Caco-2 (cell line): Measurements from ENCODE around the gene MBD3. TPM values are rescaled to one million over a fixed set of nuclear protein-coding genes. Genes with fewer than 3 reads are reported as not detected.
A peak's percentile ranks its signal among the peaks of the same experiment; 100 is the strongest.

Source experiments
- BruUV-seq: library from RNA; stranded (reverse); fragments of 400-500 nt; replicated peaks from 2 replicates; lab custom pipeline; 2021; lab: Mats Ljungman, UMichigan
- CTCF ChIA-PET: fragments of 300-600 bp; sonication (Branson Sonifier 250); formaldehyde crosslinking; loops from one replicate; lab custom pipeline; 2022; ENCODE audit warnings: antibody characterized with exemption; lab: Charles Lee
- POLR2A ChIA-PET: fragments of 300-600 bp; sonication (Branson Sonifier 250); formaldehyde crosslinking; loops from one replicate; lab custom pipeline; 2022; ENCODE audit warnings: antibody characterized with exemption; lab: Charles Lee
- DNase-seq, 2 experiments: peaks; one replicate each; pipeline versions ENCODE4 v3.0.0 to v3.0.0-alpha.2; 2020 to 2022
- H3K27me3 ChIP-seq: replicated peaks from 2 replicates; pipeline ENCODE4 v1.6.0; 2011; ENCODE audit warnings: low read length; ENCODE audit not compliant: control insufficient read depth, insufficient read depth
- H3K36me3 ChIP-seq: 2 replicates; pipeline ENCODE4 v1.5.1; 2011; ENCODE audit warnings: low read length; ENCODE audit not compliant: control insufficient read depth, insufficient read depth
- H3K4me1 ChIP-seq: fragments of 250-450 bp; sonication (Bioruptor Pico); 2 replicates; pipeline ENCODE4 v1.5.1; 2020; ENCODE audit warnings: mild to moderate bottlenecking
- H3K4me3 ChIP-seq: 2 replicates; pipeline ENCODE4 v1.5.1; 2011; ENCODE audit warnings: low read depth, mild to moderate bottlenecking, control low read depth, low read length
- H3K9me3 ChIP-seq: fragments of 250-450 bp; sonication (Bioruptor Pico); 2 replicates; pipeline ENCODE4 v1.5.1; 2020; ENCODE audit warnings: mild to moderate bottlenecking, moderate library complexity
- H3K27ac Mint-ChIP-seq: one replicate; pipeline ENCODE4 v1.8.0; 2022; ENCODE audit warnings: mixed read lengths; ENCODE audit not compliant: unreplicated experiment
- H3K27me3 Mint-ChIP-seq: one replicate; pipeline ENCODE4 v1.8.0; 2022; ENCODE audit warnings: mixed read lengths; ENCODE audit not compliant: insufficient read depth, unreplicated experiment
- H3K36me3 Mint-ChIP-seq: one replicate; pipeline ENCODE4 v1.8.0; 2022; ENCODE audit warnings: mild to moderate bottlenecking, mixed read lengths; ENCODE audit not compliant: insufficient read depth, unreplicated experiment
- H3K4me1 Mint-ChIP-seq: one replicate; pipeline ENCODE4 v1.8.0; 2022; ENCODE audit warnings: low read depth, mixed read lengths; ENCODE audit not compliant: unreplicated experiment
- H3K4me3 Mint-ChIP-seq: one replicate; pipeline ENCODE4 v1.8.0; 2022; ENCODE audit warnings: mild to moderate bottlenecking, moderate library complexity, mixed read lengths; ENCODE audit not compliant: unreplicated experiment
- H3K9me3 Mint-ChIP-seq: one replicate; pipeline ENCODE4 v1.8.0; 2022; ENCODE audit warnings: mixed read lengths; ENCODE audit not compliant: unreplicated experiment
- intact Hi-C: fragments of 100-400 bp; cut with micrococcal nuclease; formaldehyde crosslinking; loops from one replicate; pipeline ENCODE4 v1.10.0; 2022; ENCODE audit not compliant: unreplicated experiment
- total RNA-seq: library from RNA; stranded (reverse); gene quantifications from 2 replicates; pipeline ENCODE4 v1.2.3, GENCODE V29; 2022
- TF ChIP-seq, protein P1 (sequence below), 2 experiments: fragments of 200-600 bp in 1 of 2; IDR thresholded peaks; 1 replicate in 1 of 2; 2 replicates in 1 of 2; pipeline versions ENCODE4 v1.5.1 to v1.8.0; 2011 to 2022; ENCODE audit warnings: antibody characterized with exemption in 1 of 2, control low read depth in 1 of 2, inconsistent platforms in 1 of 2, low read depth in 1 of 2, low read length in 1 of 2, mild to moderate bottlenecking in 1 of 2, moderate library complexity in 1 of 2; ENCODE audit not compliant: insufficient read depth in 1 of 2, severe bottlenecking in 1 of 2, unreplicated experiment in 1 of 2

Gene MBD3
- total RNA-seq, 1 experiment from 2014 or later = 89.3 TPM

DNA sequence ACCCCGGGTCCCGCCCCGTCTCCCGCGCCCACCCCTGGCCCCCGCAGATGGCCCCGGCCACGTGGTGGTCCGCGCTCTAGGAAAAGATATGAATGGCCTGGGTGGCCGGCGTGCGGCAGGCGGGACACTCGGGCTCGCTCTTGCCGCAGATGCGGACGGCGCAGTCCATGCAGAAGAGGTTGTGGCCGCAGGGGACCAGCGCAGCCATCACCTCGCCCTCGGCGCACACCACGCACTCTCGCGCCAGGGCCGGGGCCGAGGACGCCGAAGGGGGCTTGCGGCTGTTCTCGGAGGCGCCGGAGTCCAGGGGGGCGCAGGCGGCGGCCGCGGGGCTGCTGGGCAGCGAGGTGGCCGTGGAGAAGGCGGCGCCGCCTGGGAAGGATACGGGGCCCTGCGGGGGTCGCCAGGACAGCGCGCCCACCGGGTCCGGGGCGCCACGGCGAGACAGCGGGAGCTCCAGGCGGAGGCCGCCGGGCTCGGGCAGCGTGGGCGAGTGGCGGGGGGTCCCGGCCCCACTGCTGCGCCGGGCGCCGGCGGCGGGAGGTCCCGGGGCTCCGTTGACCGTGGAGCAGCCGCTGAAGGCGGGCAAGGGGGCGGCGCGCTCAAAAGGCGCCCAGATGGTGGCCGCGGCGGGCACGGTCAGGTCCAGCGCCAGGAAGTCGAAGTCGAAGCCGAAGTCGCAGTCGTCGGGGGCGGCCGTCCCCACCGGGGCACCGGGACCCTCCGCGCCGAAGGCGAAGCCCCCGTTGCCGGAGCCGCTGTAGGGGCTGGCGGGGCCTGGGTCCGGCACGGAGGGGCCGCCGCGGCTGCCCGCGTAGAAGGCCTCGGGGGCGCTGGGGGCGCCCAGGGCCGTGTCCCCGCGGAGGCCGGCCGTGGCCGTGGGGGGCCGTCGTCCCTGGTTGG is 36.9 kb downstream of the MBD3 start:
- TF ChIP-seq, protein P1, sequence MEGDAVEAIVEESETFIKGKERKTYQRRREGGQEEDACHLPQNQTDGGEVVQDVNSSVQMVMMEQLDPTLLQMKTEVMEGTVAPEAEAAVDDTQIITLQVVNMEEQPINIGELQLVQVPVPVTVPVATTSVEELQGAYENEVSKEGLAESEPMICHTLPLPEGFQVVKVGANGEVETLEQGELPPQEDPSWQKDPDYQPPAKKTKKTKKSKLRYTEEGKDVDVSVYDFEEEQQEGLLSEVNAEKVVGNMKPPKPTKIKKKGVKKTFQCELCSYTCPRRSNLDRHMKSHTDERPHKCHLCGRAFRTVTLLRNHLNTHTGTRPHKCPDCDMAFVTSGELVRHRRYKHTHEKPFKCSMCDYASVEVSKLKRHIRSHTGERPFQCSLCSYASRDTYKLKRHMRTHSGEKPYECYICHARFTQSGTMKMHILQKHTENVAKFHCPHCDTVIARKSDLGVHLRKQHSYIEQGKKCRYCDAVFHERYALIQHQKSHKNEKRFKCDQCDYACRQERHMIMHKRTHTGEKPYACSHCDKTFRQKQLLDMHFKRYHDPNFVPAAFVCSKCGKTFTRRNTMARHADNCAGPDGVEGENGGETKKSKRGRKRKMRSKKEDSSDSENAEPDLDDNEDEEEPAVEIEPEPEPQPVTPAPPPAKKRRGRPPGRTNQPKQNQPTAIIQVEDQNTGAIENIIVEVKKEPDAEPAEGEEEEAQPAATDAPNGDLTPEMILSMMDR (IDR thresholded peaks at IDR 0.05; ENCODE audit: insufficient read depth in 1 of 2, low read depth in 1 of 2, low read length in 1 of 2, severe bottlenecking in 1 of 2, unreplicated experiment in 1 of 2) = no peak
- H3K4me3 ChIP-seq = no peak overlapping the region
- Mint-ChIP-seq H3K4me1 (no peaks in the 10 kb centered on the region), H3K4me3 (no peak overlapping the region), H3K27me3 (no peaks in the 10 kb centered on the region), H3K27ac (no peak overlapping the region), H3K36me3 (peaks cover 33% of the 10 kb centered on the region), H3K9me3 (no peaks in the 10 kb centered on the region)
- H3K9me3 ChIP-seq = no peaks in the 10 kb centered on the region
- no TSS peak for BruUV-seq
- CTCF ChIA-PET = no interaction called here
- no peaks in the 10 kb centered on the region for H3K27me3 ChIP-seq
- POLR2A ChIA-PET = no interaction called here
- no peak for DNase-seq
- 0 out of 2 replicates have a peak, but pooled peaks cover 1% of the 10 kb centered on the region for H3K36me3 ChIP-seq
- intact Hi-C loops = no loop called here
- no peaks in the 10 kb centered on the region for H3K4me1 ChIP-seq

DNA sequence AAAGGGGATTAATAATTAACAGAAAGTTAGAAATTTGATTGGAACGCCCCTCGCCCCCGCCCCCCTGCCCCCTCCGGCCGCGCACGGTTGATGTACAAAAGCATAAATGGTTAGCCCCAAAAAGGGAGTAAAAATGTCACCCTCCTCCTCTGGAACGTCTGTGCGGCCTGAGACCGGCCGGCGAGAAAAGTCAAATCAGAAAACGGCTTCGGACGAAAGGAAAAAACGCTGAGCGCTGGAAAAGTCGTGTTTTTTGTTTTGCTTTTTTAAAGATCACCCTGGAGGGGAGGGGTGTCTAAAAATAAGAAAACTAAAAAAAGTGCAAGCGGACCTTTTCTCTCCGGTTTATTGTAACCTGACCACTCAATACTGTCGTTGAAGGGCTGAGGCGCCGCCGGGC is 37.7 kb downstream of the MBD3 start:
- DNase-seq = no peak
- TF ChIP-seq, protein P1 (IDR thresholded peaks at IDR 0.05; ENCODE audit: insufficient read depth in 1 of 2, low read depth in 1 of 2, low read length in 1 of 2, severe bottlenecking in 1 of 2, unreplicated experiment in 1 of 2) = no peak
- Mint-ChIP-seq H3K9me3 (no peaks in the 10 kb centered on the region), H3K4me3 (no peak overlapping the region), H3K36me3 (peaks cover 33% of the 10 kb centered on the region), H3K4me1 (no peaks in the 10 kb centered on the region), H3K27ac (no peak overlapping the region), H3K27me3 (no peaks in the 10 kb centered on the region)
- H3K4me1 ChIP-seq = no peaks in the 10 kb centered on the region
- no peaks in the 10 kb centered on the region for H3K9me3 ChIP-seq
- CTCF ChIA-PET = no interaction called here
- intact Hi-C loops = no loop called here
- no peaks in the 10 kb centered on the region for H3K27me3 ChIP-seq
- 0 out of 2 replicates have a peak, but pooled peaks cover 1% of the 10 kb centered on the region for H3K36me3 ChIP-seq
- H3K4me3 ChIP-seq = no peak overlapping the region
- BruUV-seq = TSS peak; percentile 17
- POLR2A ChIA-PET = no interaction called here

DNA sequence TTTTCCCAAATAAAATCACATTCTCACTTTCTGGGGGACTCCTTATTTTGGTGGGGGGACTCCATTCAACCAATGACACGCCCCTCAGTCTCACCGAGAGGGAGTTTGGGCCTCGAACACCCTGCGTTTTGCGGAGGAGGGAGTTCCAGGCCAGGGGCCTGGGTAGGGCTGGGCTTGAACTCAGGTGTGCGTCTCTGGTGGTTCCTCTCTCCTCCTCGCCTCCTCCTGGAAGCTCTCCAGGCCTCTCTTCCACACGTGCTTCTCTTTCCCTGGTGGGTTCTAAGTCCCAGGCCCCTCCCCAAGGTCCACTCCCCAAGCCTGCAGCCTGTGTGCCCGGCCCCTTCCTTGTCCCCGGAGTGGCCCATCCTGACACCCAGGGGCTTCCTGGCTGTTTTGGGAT is 39.2 kb downstream of the MBD3 start:
- no peaks in the 10 kb centered on the region for H3K4me1 Mint-ChIP-seq
- no peaks in the 10 kb centered on the region for H3K9me3 Mint-ChIP-seq
- no peaks in the 10 kb centered on the region for H3K27me3 Mint-ChIP-seq
- CTCF ChIA-PET = interaction anchor here (0.6 kb wide), 1 partner anchor 222 kb away, joined by 4 read pairs; no protein-coding TSS in a partner anchor
- Histone ChIP-seq H3K27me3 (no peaks in the 10 kb centered on the region), H3K9me3 (no peaks in the 10 kb centered on the region), H3K36me3 (0 out of 2 replicates have a peak, but pooled peaks cover 1% of the 10 kb centered on the region), H3K4me1 (no peaks in the 10 kb centered on the region), H3K4me3 (no peak overlapping the region)
- TF ChIP-seq, protein P1 (IDR thresholded peaks at IDR 0.05; ENCODE audit: insufficient read depth in 1 of 2, low read depth in 1 of 2, low read length in 1 of 2, severe bottlenecking in 1 of 2, unreplicated experiment in 1 of 2) = no peak
- no peak for DNase-seq
- no TSS peak for BruUV-seq
- H3K36me3 Mint-ChIP-seq = peaks cover 25% of the 10 kb centered on the region
- POLR2A ChIA-PET = no interaction called here
- intact Hi-C loops = no loop called here
- no peak overlapping the region for H3K4me3 Mint-ChIP-seq
- H3K27ac Mint-ChIP-seq = no peak overlapping the region
